GM19193 (cell line): ENCODE measurements around the gene HS6ST1.

Experiments used
- POLR2A ChIP-seq: IDR thresholded peaks from 4 replicates; pipeline ENCODE4 v1.6.1; 2011; ENCODE audit not compliant: insufficient read depth, insufficient read length; ENCODE audit errors: extremely low read depth

HS6ST1 gene

DNA sequence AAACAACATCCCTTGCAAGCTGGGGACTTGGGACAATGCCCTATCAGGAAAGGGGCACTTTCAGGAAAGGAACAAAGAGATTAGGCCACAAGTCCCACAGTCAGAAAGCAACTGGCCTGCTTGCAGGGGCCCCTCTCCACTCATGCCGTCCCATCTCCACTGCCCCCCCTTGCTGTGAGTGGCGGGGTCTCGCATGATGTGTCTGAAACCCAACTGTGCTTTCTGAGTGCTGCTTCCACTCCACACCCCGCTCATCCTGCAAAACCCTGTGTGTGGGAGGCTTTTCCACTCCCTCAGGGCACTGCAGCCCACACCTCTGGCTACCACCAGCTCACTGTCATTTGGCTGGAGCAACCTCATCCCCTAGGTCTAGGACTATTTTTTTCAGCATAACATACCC, 7.9 kb downstream of the HS6ST1 start:
- no peak for TF ChIP-seq POLR2A

DNA sequence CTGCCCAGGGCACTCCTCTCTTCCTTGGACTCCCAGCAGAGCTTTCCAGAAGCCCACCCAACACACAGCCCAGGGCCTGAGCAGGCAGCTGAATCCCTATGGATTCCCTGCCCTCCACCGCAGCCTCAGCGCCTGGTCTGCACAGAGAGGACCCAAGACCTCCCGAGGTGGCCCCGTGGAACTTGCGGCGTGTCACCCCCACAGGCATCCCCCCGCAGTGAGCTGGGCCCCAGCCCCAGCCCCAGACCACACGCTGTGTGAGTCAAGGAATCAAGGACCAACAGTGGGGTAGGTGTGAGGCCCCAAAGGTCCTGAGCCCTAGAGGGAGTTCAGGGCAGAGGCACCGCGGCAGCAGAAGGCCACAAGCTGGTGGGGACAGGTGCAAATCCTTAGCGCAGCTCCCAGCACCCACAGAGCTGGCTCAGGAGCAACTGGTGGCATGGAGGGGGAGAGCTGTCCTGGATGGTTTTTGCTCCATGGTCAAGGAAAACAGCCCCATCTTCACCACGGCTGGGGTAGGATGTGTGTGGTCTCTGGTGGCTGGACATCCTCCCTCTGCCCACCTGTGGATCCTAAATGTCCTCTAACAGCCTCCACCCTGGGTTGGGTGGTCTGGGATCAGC, 8.5 kb downstream of the HS6ST1 start:
- TF ChIP-seq POLR2A, result no peak

DNA sequence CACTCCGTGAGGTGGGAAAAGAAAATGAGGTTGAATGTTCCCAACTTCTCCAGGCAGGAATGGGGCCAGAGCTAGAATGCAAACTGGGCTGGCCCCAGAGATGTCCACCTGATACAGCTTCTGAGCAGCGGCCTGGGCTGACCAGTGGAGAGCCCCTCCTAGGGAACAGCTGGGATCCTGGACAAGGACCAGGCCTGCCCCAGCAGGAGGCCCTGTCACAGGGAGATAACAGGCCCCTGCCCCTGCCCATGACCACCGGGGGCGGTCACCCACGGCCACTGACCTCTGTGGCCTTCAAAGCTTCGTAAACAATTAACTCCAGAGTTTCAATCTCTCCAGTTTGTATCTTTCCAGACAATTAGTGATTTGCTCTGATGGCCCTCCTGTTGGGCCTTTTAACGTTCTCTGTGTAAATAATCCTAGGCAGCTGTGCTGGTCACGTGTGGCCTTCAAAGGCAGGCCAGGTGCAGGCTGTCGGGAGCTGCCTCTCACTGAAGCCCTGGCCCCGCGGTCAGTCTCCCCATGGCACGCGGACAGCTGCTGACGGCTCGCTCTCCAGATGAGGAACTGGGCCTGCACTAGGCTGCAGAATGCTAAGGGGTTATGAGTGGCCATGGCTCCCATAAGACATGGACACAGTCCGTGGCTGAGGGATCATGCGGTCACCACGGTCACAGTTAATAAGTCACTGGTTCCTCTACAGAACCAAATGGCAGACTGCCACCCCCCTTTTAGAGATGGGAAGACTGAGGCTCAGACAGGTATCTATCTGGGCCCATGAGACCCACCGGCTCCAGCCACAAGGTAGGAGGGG, 9.2 kb downstream of the HS6ST1 start:
- no peak for TF ChIP-seq POLR2A

DNA sequence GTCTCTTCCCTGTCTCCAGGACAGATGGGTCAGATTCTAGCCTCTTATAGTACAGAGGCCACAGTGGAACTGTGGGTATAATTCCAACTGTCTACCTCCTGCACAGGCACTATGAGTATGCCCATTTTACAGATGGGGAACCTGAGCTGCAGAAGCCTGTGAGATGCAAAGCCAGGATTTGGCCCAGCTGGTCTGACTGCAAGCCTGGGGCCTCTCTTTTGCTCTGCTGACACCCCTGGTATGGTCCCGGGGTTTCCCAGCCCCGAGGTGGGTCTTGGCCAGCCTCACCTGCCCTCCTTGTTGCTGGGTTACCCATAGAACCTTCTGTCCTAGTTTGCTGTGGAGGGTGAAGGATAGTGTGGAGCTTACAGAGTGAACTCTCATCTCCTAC, 9.8 kb downstream of the HS6ST1 start:
- TF ChIP-seq POLR2A, result no peak

DNA sequence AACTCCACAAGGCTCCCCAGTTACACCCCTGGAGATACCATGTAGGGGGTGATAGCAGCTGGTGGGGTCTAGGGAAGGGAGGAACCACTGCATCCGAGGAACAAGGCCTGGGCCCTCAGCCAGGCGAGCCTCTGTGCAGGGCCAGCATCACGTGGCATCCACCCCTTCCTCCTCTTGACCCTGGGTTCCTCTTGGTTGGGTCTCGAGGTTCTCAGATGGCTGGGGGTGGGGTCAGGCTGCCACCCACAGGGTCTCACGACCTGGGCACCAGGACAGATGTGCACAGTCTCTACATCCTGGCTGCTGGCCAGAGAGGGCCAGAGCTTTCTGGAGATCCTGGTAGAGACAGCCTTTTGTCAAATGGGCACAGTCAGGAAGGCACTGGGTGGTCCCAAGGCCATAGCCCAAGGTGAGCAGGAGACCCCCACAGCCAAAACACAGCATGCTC, 10.4 kb downstream of the HS6ST1 start:
- TF ChIP-seq POLR2A, result no peak

DNA sequence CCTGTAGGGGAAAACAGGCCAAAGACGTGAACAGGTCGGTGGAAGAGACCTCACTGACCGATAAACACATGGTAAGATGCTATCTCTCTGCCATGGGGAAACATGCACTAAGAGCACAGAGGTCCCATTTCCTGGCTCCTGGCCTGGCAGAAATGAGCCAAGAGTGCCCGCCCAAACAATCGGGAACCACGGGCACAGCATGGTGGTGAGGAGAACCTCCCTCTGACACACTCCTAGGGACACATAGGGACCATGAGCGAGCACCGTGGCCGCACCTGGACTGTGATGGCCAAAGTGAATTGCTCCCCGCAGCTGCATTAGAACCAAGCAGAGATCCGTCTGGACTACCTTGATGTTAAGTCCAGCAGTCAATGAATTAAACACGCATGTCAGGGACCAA, 11.1 kb downstream of the HS6ST1 start:
- no peak for TF ChIP-seq POLR2A

DNA sequence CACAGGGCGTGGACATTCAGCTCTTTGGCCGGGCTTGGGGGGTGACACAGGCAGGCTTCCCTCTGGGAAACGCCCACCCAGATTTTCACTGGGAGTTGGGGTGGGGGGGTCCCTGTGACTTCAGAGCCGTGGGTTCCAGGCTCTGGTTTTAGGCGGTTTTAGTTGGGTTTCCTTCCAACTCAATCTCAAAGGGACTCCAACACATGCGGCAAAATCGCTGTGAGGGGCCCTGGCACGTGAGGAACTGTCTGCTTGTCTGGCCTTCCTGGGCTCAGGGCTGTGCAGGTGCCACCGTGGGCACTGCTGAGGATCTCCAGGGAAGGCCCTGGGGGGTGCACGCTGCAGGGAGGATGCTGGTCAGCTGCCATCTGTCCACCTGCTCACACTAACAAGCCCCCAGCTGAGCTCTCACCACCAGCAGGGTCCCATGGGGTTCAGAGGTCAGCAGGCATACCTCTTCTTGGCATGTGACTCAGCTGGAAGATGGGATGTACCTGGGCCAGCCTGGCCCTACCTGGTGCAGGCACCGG, 11.7 kb downstream of the HS6ST1 start:
- TF ChIP-seq POLR2A, result no peak

DNA sequence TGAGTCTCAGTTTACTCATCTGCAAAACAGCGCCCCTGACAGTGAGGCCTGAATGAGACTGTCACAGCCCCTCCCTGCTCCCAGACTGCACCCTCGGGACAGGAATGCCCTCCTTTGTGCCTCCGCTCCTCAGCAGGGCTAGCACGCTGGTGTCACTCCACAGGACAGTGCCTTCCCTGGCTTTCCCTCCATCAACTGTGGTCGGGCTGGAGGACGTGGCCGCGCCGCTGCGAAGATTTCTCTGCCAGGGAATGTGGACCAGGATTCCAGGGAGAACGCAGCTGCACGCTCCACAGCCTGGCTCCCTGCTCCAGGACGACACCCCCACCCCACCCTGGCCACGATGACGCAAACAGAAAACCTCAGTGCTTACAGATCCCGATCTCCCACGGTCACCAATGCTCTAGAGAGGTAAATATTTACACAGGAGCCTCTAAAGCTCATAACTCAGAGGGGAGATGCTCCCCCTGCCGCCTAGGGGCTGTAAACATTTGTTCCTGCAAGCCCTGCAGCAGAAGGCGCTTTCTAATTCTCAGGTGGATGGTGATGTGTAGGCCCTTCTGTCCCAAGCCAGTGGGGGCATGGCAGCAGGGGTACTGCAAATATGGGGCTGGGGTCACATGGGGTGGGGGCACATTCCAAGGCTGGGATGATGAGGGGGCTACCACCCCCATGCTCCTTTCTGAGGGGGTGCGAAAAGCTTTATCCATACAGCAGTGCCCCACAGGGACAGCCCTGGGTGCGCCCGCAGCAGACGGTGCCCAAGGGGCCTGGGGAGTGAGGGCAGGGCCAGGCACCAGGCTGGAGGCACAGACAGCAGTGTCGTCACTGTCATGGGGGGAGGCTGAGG, 12.4 kb downstream of the HS6ST1 start:
- TF ChIP-seq POLR2A, result no peak

DNA sequence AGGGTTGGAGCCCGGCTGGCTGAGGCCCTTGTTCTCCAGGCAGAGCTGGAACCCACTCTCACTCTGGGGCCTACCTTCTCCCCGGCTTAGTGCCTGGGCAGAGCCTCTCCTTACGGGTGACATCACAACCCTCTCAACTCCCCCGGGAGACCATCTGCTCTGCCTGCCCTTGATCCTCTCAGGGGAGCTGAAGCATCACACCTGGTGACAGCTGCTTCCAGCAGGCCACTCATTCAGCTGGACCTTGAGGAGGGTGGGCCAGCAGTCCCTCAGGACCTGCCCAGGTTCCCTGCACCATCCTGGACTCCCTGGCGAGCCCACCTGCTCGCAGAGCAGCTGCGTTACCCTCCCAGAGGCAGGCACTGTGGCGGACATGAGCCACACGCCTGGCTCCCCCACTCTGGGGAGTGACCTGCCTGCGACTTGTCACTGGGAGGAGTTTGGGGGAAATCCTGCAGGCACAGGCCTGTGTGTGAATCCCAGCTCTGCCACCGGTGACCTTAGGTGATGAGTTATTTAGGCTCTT, 13.1 kb downstream of the HS6ST1 start:
- TF ChIP-seq POLR2A, result no peak

DNA sequence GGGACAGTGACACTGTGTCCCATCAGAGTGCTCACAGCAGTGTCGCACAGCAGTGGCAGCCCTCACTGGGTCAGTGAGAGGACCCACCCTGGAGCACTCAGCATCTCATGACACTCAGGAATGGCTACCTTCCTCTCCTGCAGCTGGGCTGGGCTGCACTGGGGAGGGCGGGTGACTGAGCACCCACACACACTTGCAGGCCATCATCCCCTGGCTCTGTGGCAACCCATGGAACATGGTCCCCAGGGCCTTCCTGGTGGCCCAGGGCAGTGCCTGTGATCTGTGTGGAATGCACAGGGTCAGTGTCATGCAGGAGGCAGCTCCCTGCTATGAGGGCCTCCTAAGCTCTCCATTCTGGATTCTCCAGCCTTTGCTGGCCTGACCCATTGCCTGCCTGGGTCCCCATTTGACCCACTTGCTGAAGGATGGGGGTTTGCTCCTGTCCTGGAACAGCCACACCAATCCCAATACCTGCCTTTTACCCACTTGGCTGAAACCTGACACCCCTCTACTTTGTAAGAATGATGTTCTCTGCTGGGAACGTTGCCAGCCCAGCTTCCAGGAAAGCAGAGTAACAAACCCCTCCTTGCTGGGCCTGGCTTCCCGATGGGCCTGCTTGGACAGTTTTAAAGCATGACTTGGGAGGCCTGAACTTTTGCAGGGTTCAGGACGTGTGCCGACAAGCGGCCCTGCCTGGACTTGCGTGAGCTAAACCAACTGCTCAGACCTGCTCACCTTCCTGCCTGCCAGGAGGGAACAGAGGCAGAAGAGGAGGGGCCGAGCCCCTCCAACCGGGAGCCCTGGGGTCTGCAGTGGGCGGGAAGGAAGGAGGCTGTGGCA, 13.7 kb downstream of the HS6ST1 start:
- no peak for TF ChIP-seq POLR2A

DNA sequence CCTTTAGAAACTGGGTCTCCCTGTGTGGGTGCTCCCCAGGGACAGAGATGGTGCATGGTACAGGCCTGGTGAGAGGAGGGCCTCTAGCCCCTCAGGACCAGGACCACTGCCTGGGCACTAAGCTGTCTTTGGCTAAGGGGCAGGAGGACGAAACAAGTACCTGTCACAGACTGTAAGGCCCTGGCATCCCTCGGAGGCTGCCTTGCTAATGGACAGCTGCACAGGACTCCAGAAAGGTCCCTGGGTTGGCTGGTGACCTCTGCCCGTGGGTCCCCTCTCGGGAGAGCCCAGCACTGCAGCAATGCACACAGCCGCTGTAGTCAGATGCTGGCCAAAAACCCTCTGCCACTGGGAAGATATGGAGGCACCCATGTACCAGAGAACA, 14.3 kb downstream of the HS6ST1 start:
- no peak for TF ChIP-seq POLR2A

DNA sequence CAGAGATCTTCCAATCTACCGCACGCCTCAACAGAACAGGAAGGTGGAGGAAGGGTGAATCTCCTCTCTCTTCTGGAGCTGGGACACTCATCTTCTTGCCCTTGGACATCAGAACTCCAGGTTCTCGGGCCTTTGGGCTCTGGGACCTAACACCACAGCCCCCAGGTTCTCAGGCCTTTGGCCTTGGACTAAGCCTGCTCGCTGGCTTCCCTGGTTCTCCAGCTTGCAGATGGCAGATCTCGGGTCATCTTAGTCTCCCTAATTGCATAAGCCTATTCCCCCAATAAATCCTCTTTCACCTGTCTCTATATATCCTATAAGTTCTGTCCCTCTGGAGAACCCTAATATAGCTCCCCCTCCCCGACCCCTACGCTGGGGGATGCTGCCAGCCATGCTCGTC, 14.8 kb downstream of the HS6ST1 start:
- TF ChIP-seq POLR2A, result no peak

DNA sequence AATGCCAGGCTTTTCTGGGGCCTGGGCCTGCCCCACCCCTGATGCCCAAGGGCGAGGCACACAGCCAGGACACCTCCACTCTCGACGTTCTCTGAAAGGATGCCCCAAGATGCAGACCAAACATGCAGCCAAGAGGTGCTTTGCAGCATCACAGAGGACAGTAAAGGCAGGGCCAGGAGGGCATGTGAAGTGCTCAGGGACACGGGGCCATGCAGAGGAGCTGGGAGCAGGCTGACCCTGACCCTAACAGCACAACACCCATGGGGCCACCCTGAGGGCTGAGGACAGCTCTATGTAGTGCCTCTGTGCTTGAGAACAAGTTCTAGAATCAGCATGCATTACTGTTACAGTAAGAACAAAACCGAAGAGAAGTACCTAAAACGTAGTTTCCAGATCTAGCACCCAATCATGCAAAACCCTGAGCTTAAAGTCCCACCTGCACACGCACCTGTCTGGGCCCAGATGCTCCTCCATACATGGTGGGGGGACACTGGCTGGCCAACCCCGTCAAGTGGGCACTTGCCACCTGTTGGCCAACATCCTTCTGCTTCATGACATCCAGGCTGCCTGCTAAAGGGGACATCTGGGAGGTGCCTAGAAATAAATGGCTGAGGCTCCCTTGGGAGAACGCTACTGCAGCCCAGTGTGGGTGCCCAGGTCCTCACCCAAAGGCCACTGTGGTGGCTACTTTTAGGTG, 15.4 kb downstream of the HS6ST1 start:
- TF ChIP-seq POLR2A, result no peak

DNA sequence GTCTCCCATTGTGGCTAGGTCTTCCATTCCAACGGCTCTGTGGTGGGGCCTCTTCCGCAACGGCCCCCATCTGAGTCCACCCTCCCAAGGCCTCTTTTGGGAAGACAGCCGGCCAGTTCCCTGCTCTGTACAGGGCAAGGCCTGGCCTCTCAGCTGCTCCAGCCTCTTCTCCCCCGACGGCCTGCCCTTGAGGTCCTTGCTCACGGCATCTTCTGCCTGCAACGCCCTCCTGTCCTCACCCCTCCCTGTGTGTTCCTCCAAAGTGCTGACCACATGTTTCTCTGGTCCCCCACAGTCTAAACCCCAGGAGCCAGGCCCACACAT, 16.0 kb downstream of the HS6ST1 start:
- TF ChIP-seq POLR2A, result no peak
